CD4-positive, alpha-beta T cell treated with Interleukin-12 subunit alpha and Interleukin-12 subunit beta, for 1 hour (primary cell): ENCODE measurements around the gene CALN1.
"Not testable (repeated sequence)": the region's sequence is repeated elsewhere in the genome, so short reads cannot be mapped to it uniquely, and the experiment has no call there.

Source experiments
- DNase-seq: peaks from one replicate; pipeline ENCODE4 v3.0.0-alpha.2; 2020

CALN1 gene

DNA sequence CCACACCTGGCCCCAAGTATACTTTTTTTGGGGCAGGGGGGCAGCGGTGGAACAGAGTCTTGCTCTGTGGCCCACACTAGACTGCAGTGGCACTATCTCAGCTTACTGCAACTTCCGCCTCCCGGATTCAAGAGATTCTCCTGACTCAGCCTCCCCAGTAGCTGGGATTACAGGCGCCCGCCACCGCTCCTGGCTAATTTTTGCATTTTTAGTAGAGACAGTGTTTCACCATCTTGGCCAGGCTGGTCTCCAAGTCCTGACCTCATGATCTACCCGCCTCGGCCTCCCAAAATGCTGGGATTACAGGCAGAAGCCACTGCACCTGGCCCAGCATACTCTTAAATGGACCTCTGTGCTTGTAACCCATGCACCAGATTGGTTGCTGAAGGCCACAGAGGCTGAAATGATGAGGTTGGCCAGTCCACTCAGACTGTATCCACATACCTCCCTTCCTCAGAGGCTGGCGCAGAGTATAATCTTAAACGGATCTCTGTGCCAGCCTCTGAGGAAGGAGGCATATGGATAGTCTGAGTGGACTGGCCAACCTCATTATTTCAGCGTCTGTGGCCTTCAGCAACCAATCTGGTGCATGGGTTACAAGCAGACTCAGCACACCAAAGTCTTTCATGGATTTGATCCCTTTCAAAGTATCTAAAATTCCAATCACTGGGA is 3.0 kb downstream of the CALN1 start:
- DNase-seq = no peak

DNA sequence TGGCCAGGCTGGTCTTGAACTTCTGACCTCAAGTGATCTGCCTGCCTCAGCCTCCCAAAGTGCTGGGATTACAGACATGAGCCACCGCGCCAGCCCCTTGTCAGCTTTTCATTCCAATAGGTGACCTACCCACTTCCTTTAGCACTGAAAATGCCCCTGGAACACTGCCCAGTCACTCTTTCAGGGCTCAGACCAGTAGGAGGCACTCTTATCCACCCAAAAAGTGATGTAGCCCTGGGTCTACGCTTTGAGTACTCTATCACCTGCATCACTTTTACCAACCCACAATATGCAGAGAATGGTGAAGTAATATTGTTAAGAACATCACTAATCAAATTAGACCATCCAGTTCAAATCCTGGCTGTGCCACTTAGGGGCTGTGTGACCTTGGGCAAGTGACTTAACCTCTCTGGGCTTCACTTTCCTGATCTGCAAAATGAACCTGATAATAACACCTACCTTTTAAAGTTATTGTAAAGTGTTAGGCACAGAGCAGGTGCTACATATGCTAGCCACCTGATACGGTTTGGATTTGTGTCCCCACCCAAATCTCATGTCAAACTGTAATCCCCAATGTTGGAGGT is 5.2 kb downstream of the CALN1 start:
- DNase-seq = no peak

DNA sequence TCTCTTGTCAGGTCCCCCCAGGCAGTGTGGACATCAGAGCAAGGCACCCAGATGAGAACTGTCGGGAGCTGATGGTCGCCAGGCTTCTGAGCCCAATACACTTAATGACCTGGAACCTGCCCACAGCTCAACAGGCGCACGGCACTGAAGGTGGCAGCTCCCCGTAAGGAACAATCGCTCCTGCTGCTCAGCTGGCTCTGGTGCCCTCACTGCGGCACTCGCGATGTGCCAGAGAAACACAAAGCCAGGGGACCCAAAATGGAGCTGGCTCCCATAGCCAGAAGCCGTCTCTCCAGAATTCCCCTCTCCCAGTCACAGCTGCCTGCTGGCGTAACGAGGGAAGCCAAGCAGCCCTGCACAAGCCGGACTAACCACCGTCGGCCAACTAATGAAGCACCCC is 6.3 kb downstream of the CALN1 start:
- no peak for DNase-seq

DNA sequence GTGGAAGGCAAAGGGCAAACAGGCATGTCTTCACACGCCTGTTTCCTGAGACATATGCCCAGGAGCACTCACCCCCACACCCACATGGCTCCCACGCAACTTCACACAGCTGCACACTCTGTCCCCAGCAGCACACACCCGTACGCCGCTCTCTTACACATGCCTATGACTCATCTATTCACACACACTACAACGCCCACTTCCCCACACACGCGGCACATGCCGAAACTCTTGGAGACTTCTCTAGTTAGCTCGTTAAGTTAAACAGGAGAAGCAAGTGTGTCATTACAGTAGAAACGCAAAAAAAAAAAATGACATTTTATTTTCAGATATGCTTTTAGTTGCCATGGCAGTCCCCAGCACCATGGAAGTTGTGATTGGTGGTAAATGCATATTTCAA is 6.7 kb downstream of the CALN1 start:
- DNase-seq = peak; percentile 1

DNA sequence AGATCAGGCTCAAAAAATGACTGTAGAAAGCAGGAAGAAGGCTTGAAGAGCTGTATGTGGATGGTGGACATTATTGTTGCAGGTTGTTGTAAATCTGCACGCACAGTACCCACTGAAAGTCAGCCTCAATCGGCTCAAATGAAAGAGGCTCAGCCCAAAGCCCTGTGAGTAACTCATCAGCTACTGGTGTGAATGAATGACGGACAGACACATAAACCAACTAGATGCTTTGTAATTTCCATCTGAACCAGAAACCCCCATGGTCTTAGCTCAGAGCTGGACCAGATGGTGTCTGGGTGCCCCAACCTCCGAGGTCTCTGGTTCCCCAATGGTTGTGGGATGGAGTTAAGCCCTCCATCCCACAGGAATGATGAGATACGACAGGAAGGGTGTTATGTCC is 7.4 kb downstream of the CALN1 start:
- no peak for DNase-seq

DNA sequence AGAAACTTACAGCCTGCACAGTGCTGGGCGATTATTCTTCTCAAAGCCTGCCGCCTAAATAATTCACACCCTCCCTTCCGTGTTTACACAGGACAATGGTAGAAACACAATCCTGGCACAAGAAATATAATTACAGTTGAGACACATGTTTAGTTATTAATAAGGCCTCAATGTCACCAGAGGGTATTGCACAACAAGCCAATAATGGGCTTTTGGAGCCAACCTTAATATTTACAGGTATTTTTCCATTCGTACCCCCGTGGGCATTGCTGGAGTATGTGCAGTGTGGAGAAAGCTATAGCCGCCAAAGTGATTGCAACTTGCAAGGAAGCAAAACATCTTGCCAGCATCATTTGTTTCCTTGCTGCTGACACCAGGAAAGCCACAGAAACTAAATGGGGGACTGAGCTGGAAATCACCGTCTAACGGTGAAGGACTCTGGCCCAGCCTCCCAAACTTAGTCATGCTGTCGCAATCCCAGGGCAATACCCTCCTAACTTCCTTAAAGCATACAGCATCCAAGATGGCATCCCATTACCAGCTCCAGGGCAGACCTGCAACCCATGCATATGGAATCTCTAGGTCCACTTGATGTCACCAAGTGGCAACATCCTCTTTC is 8.6 kb downstream of the CALN1 start:
- DNase-seq = peak; percentile 5

DNA sequence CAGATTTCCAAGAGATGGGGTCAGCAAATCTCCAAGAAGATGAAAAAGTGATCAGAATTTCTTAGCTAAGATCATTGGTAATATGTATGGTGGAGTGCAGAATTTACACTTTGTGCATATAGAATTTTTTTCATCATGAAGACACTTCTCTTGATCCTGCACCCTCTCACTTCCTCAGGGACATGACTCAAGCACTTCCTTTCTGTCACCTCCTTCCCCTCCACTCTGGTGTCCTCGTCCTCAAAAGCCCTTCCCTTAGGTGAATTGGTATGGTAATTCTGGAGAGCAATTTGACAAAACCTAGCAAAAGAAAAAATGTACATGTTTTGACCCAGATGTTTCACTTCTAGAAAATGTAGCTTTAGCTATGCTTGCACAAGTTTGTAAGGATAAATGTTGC is 18.1 kb downstream of the CALN1 start:
- no peak for DNase-seq

DNA sequence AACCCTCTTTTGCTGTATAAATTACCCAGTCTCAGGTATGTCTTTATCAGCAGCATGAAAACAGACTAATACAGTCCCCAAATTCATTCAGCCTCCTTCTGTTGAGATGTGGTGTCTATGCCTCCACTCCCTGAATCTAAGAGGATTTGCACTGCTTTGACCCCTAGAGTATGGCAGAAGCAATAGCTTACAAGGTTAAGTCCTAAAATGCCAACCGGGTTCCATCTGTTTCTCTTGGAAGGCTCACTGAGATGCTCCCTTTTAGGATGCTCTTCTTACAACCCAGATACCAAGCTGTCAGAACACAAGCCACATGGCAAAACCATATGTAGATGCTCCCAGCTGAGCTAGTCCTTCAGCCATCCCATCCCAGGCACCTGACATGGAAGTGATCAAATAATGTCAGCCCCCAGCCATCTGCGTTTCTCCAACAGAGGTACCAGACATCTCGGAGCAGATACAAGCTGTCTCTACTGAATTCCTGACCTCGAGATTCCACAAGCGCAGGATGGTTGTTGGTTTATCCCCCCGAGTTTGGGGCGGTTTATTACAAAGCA is 20.2 kb downstream of the CALN1 start:
- no peak for DNase-seq

DNA sequence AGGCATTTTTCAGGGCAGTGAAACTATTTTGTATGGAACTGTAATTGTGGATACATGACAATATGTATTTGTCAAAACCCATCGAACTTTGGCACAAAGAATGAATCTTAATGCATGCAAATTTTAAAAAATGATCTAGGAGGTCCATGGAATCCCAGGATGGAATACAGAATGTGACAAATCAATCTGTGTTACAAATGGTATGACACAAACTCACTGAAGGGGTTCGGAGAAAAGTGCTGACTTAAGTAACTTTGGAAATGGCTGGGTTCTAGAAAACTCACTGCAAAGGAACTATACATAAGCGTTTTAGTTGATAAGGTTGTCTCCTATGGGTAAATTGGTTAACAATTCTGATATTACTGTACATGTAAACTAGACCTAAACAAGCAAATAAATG is 26.0 kb downstream of the CALN1 start:
- no peak for DNase-seq

DNA sequence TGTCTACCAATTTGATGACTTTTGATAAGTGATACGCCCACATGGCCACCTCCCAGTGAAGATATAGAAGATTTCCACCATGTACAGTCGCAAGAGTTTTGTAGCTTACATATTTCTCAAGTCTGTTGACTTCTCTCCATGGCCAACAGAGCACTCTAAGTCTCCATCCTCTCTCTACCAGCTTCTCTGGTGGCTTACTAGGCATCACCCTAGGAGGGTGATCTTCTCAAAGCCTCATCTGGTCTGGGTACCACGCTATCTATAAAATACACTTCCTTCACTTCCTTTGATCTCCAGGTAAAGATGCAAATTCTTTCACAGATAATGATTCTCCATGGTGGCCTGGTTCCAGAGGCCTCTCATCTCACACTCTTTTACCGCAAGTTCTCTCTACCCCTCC is 49.9 kb downstream of the CALN1 start:
- no peak for DNase-seq

DNA sequence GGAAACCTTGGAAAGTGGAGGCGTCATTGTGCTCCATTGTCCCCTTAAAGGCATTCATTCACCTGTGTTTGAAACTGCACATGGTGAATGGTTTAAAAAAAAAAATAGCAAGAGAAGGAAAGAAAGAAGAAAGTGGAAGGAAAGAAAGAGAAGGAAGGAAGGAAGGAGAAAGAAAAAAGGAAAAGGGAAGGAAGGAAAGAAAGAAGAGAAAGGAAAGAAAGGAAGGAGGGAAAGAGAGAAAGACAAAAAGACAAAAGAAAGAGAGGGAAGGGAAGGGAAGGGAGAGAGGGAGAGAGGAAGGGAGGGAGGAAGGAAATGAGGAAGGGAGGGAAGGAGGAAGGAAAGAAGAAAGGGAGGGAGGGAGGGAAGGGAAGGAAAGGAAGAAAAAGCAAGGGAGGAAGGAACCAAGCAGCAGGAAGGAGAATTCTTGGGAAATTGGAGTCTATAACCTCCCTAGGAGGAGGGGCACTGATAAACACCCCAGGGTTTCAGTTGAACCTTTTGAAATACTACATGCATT is 66.9 kb downstream of the CALN1 start:
- DNase-seq = no peak

DNA sequence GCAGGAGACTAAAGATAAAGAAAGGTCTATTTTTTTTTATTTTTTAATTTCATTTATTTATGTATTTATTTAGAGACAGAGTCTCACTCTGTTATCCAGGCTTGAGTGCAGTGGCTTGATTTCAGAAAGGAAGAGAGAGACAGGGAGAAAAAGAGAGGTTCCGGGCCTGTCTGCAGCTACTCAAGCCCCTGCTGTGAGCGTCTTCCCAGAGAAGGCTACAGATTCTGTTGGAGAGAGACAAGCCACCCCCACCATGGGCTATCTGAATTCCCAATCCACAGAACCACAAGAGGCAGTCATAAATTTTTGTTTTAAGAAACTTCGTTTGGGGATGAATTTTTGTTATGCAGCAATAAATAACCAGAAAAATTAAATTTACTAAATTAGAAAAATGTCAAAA is 68.1 kb downstream of the CALN1 start:
- DNase-seq = no peak

DNA sequence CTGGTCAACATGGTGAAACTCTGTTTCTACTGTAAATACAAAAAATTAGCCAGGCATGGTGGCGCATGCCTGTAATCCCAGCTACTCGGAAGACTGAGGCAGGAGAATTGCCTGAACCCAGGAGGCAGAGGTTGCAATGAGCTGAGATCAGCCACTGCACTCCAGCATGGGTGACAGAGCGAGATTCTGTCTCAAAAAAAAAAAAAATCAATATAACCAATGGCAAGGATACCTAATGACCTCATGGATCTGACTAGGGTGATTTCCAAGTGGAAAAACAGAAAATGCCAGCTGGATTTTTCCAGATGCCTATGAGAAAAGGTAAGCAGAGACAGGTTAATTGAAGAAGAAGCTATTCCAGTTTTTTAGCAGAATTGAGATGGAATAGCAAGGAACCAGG is 68.8 kb downstream of the CALN1 start:
- not testable (repeated sequence) for DNase-seq

DNA sequence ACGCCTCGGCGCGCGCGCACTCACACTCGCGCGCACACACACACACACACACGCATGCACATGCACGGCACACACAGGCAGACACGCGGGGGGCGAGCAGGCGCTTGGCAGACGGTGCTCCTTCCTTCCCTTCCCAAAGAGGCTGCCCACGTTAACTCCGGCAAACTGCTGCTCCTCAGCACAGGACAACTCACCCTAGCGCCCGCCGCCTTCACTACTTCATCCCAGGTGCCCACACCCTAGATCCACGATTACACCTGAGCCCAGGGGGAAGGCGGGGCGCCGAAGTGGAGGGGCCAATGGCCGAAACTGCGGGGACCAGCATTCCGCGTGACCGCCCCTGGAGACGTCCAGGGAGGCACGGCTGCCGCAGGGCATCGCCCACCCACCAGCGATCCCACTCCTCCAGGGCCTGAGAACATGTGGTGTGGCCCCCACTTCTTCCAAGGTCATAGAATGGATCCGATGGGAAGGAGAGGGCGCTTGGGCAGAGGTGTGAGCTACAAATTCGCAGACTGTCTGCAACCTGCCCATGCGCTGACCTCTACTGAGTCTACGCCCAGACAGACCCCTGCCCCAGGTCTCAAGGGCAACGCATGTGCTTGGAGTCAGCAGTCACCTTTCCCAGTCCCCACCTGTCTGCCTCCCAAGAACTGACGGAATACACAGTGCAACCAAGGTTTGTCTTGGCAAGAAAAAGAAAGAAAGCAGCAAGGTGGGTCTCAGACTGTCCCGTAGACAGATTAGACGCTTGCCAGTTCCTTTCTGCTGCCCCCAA is 74.6 kb downstream of the CALN1 start:
- no peak for DNase-seq

DNA sequence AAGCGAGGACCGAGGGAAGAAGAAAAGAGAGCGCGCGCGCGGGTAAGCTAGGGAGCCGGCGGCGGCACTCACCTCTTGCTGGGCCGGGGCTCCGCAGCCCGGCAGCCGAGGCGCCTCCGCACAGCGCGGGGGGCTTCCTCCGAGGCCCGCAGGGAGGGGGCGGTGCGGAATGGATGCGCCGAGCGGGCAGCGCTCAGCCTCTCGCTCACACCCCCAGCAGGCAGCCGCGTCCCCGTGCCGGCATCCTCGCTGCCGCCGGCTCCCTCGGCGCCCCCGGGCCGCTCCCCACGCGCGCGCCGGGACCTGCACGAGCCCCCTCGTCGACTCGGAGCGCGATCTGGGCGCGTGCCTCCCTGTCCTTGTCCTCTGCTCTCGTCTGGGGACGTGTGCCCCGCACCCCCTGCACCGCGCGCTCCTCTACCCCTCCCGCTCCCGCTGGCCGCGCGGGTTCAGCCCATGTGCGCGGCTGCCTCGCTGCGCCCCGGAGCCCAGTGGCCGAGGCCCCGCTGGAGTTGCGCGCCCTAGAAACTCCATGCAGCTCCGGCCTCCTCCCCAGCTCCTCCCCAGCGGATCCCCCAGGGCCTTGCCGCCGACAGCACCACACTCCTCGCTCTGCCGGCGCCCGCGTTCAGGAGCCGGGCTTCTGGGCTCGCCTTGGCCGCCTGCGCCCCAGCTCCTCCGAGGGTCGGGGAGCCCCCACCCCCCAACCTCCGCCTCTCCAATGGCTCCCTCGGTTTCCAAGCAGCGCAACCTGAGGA is 75.3 kb downstream of the CALN1 start:
- no peak for DNase-seq

DNA sequence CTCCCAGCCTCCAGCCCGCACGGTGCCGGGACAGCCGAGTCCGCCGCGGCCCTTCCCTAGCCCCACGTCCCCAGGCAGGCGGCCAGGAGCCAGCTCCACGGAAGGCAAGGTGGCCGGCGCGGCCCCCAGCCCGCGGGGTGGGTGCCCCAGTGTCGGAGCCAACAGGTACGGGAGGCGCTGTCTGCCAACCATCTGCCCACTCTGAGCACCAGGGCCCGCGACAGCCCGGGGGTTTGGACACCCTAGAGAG is 75.8 kb downstream of the CALN1 start:
- no peak for DNase-seq

DNA sequence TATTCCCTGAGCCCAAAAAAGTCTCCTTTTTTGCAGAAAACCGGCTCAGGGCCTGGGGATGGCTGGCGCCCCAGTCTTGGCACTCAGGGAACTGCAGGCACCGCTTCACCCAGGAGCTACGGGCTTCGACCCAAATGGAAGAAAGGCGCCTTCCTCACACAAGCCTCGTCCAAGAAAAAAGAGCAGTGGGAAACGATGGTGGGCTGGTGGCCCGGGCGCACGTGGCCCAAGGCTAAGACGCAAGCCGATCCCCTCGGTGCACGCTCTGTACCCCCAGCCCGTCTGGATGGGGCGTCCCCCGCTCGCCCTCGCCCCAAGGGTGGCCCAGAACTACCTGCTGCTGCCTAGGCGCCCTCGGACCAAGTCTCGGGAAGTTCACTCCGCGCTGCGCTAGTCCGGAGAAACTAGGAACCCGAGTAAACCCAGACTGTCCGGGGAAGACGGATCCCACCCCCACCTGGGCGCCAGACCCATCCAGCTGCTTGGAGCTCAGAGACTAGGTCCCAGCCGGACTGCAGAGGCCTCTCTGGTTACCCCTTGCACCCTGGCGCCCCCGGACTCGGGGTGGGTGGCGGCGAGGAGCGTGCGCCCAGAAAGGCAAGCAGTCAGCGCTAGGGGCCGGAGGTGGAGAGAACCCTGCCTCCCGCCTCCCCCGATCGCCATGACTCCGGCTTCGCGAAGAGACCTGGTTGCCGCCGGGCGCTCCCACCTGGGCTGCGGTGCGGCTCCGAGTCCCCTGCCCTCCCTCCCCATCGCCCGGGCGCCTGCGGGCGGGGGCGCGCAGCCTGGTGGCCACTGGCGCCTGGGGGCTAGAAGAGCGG is 76.4 kb downstream of the CALN1 start:
- DNase-seq = no peak

DNA sequence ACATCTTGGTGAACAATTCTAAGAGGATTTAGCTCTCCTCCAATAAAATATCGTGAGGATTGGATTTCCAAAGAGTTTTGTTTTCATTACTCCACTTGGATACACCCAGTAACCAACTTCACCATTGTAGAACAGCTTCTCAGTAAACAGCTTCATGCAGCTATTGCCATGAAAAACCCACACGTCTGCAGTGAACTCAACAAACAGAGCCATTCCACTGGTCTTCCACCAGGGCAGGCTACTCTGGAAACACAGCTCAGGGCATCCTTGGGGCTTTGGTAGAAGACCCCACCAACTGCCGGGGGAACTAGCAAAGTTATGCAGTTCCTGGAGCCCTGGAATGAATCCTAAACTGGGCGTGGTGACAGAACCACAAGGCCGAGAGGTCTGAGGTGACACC is 77.4 kb downstream of the CALN1 start:
- no peak for DNase-seq

DNA sequence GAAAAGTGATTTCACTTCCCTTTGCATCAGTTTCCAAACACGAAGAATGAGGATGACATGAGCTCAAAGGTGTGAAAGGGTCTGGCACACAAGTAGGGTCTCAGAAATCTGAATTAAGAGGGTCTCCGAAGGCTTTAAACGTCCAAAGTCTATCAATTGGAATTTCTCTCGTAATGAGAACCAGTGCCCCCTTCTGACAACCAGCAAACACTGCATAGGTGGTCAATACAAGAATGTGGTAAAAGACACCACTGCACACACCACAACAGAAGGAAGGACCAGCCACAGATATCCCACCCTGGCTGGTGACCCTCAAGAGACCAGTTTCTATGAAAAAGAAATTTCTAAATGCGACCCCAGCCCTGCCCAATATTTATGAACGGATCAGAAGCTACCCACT is 78.1 kb downstream of the CALN1 start:
- no peak for DNase-seq

DNA sequence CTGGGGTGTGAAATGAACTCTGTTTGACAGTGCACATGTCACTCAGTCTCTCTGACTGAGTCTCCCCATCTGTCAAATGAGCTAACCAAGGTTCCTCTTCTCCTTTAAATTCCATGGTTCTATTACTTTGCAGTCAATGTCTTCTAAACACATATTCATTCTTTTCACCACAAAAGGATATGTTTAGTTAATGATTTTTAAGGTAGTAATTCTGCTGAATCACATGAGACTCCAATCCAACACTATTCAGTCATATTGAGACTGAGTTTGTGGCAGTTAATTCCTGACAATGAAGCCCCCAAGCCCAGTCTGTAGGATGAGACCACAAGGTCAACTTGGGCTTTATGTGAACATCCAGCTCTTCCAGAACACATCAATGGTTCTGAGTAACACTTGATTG is 85.3 kb downstream of the CALN1 start:
- DNase-seq = no peak

DNA sequence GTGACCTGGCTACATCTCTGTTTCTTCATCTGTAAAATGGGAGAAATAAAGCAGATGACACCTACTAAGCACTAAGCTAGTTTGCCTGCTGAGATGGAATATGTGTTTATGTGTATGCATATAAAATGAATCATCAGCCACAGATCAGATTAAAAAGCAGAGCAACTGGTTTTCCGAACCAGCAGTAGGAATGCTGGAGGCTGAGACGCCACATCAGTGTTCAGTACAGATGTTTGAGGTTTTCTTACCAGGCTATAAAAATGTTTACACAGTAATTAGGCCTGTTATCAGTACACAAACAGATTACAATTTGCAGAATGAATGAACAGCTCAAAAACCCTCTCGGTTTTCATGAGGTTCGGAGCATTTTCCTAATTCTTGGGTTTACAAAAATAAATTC is 85.8 kb downstream of the CALN1 start:
- DNase-seq = no peak

DNA sequence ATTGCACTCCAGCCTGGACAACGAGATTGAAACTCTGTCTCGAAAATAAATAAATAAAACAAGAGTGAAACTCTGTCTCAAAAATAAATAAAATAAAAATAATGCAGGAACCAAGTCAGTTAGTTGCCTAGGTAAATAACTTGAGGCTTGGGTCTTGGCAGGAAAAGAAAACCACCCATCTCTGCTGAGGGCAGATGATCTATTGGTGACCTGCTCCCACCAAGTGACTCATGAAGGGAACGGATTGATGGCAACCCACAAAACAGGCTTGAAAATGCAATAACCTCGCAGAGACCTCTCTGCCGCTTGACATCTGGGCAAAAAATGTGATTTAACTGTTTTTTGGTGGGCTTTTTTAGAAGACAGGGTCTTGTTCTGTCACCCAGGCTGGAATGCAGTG is 86.6 kb downstream of the CALN1 start:
- no peak for DNase-seq
